NOMO-1 treated with DMSO at 0.1 percent for 48 hours (cell line): ENCODE measurements around the gene NFATC1.

Experiments
- DNase-seq: peaks from one replicate; lab custom pipeline; 2025; ENCODE audit not compliant: unreplicated experiment; lab: John Stamatoyannopoulos, UW

NFATC1 gene

DNA sequence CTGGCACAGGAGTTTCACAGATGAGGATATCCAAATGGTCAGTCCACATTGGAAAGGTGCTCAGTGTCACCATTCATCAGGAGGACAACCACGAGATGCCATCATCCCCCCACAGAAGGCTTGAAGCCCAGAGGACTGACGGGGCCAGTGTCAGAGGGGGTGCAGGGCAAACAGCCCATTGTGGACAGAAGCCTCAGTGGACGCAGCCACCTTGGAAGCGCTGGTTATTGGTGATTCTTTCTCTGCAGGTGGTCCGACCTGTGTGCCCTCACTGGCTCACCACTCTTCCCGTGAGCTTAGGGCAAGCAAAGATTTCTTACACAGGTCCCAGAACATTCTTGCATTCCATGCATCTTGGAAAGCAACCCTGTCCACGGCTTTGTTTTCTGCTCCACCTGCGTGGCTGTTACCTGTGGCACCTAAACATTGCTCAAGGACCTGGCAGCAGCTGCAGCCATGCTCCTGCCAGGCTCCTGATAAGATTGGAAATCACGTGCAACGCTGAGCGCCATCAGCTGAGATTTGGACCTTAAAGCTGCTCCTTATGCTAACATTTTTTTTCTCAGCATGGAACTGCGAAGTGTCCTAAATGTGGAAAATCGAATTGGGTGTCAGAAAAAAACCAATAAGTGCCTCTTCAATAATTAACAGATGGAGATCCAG lies 172.9 kb downstream of the NFATC1 start:
- no peak for DNase-seq

DNA sequence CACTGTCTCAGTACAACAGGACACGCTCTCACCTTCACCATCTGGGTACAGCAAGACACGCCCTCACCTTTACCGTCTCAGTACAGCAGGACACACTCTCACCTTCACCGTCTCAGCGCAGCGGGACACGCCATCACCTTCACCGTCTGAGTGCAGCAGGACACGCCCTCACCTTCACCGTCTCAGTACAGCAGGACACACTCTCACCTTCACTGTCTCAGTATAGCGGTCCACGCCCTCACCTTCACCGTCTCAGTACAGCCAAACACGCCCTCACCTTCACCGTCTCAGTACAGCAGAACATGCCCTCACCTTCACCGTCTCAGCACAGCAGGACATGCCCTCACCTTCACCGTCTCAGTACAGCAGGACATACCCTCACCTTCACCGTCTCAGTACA lies 174.0 kb downstream of the NFATC1 start:
- DNase-seq, result no peak

DNA sequence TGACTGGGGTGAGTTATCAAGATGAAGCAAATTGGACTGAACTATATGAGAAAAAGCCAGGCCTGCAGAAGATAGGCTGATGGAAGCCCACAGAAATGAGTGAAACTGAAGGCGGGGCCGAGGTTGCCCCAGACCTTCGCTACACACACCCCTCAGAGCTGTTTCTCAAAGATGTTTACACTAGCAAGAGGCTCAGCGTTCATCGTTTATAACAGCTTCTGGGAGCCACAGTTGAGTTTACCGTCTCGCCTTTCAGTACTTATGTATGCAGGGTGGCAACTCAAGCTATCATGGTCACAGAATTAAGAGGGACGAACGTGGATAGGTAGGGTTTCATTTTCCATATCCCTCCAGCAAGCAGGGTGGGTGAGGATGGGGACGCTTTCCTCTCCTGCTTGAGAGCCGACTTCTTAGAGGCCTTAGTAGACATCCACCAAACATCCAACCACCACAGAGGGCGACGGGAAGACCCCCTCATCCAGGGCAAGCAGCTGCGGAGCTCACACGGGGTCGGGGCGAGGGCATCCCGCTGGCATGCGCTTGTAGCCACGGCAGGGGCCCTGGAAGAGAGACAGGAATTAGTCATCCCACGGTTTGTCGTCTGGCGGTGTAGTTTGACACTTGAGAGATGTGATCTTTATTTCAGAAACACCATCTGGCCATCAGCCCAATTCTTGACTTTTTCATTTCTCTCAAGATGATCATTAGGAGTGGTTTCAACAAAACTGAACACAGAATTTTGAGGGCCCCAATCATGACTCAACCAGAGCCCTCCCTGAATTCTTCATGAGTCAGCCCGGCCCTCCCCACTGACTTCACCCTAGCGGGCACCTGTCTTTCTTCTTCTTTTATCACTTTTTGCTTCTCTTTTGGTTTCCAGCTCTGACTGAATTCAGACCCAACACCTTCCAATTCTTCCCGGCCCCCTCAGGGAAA lies 174.8 kb downstream of the NFATC1 start:
- DNase-seq, result peak; percentile 86

DNA sequence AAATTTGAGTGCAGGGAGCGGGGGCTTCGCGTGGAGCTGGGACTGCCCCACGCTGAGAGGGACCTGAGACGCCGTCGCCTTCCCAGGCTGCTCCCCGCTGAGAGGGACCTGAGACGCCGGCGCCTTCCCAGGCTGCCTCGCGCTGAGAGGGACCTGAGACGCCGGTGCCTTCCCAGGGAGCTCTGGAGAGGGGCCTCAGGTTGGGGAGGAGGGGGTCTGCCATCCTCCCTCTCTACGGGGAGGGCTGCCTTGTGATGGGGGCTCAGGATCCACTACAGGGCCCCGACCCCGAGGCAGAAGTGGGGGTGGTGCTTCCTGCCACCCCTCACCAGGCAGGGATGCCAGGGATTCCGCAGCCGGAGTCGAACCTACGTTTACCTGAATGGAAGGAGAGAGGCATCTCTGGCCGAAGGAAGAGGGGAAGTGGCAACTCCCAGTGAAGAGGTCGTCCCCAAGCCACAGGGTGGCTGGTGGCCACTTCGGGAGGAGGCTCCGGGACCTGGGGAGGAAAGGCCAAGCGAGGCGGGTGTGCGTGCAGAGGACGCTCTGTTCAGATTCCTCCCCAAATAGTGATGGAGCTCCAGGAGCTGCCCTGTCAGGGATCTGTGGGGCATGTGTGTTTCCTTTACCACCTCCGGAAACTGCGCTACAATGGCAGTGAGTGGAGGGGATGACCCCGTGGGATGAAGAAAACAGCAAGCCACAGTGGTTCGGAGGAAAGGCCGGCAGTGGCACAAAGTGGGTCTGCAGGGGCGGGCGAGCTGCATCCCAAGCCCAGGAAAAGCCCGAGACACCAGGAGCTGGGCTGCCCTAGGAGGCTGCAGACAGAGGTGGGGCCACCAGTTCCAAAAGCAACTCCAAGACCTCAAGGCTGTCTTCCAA lies 175.7 kb downstream of the NFATC1 start:
- DNase-seq, result no peak

DNA sequence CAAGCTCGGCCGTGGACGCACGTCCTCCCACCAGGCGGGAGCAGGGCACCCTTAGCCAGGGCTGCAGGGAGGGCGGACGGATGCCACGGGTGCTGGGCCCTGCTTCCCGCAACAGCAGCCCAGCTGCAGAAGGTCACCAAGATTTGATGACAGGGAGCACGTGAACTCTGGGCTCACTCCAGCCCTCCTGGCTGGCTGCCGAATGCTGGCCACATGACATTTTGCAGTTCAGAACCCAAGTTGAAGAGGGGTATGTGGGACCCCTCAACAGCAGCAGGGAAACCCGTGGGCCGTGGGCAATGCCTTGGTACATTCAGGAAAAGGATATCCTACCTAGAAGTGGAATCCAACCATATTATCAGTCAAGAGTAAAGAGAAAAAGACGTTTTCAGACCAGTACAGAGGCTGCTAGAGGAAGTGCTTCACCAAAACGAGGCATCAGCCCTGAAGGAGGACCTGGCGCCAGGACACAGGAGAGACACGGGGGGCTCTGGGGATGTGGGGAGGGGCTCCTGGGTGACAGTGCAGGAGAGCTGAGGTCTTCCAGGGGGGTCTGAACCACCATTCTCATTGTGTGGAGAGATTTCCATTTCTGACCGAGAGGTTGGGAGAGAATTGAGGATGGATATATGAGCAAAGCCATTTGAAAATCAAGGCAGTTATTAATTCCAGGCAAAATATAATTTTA lies 176.5 kb downstream of the NFATC1 start:
- no peak for DNase-seq

DNA sequence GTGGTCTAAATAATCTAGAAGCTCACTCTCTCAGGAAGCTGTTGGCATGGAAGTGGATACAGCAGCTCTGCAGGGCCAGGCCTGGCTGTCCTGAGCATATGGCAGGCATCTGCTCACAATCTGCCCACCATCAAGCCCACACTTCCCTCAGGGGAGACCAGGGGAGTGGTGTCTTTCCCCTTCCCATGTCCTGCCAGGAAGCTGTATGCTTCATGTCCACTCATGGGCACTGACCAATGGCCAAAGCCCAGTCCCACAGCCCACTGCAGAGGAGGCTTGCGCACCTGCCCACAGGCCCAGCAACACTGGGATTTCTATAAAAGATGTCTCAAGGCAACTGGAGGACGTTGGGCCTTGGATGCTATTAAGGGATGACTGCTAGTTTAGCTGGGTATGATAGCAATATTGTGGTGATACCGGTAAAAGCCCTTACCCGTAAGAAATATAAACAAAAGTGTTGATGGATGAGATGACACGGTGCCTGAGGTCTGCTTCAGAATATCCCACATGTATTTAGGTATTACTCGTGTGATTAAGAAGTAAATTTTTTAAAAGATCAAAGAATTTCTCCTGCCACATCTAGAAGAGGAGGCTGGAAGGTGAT lies 177.2 kb downstream of the NFATC1 start:
- DNase-seq, result no peak

DNA sequence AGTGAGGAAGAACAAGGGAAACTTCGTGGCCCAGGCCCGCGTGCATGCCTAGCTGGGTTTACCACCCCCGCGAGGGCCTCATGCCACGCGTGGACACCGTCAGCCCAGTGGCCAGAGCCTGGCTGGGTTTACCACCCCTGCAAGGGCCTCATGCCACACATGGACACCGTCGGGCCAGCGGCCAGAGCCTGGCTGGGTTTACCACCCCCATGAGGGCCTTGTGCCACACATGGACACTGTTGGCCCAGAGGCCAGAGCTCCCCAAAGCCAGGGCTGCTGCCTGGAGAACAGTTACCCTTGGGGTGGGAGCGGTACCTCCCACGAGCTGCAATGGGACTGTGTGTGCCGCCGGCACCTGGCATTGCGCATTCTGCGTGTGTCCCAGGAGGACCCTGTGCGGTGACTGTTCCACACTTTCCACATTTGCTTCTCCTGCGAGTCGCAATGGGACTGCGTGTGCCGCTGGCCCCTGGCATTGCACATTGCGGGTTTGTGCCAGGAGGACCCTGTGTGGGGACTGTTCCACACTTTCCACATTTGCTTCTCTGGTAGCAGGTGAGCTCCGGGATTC lies 178.3 kb downstream of the NFATC1 start:
- no peak for DNase-seq

DNA sequence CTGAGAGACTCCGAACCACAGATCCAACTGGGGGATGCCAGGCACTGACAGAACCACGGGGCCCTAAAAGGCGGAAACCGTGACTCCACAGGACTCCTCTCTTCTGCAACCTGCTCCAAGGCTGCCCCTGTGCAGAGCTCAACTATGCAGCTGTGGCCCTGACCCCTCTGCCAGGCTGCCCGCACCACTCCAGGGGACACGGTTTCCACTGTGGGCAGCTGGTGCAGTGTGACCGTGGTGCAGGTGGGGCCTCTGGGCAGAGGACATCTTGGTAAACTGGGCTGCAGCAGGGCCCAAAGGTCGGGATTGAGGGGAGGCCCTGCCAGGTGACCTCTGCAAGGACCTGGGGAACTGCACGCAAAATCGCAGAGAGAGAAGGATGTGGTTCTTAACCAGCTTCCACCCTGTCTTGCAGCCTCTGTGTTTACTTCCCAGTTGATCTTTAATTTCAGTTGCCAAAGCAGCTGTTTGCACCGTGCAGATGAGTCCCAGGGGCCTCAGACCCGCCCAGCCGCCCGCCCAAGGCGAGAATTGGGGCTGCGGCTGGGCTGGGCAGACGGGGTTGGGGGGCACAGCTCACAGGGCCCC lies 179.3 kb downstream of the NFATC1 start:
- peak; percentile 83 for DNase-seq

DNA sequence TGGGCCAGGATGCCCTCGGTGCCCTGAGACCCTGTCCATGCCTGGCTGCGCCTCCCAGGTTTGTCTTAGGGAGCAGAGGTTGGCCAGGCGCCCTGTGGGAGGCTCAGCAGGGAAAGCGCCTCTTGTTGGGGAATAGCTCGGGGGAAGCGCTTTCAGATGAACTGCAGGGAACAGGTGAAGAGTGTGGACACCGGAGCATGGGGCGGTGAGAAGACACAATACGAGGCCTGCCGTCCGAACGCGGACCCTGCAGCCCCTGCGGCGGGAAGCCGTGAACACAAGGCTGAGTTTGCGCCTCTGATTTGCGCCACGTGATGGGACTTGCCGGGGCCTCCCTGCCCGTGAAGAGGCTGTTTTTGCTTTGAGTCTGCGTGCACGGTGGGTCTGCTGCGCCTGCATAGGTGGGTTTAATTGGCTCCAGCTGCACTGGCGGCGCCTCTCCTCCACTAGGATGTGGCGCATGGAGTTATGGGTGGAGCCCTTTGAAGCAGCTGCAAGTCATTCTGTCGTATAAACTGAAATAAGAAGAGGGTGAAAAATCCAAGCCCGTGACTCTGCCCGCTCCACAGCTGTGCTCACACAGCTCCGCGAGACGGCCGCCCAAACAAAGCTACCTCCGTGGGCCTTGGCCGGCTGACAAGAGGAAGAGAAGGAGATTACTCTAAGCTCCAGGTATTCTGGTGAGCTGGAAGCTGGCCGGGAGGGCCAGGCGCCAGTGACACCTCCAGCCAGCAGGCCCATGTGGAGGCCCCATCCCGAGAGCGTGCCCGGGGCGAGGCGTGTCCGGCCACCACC lies 180.4 kb downstream of the NFATC1 start:
- DNase-seq, result no peak

DNA sequence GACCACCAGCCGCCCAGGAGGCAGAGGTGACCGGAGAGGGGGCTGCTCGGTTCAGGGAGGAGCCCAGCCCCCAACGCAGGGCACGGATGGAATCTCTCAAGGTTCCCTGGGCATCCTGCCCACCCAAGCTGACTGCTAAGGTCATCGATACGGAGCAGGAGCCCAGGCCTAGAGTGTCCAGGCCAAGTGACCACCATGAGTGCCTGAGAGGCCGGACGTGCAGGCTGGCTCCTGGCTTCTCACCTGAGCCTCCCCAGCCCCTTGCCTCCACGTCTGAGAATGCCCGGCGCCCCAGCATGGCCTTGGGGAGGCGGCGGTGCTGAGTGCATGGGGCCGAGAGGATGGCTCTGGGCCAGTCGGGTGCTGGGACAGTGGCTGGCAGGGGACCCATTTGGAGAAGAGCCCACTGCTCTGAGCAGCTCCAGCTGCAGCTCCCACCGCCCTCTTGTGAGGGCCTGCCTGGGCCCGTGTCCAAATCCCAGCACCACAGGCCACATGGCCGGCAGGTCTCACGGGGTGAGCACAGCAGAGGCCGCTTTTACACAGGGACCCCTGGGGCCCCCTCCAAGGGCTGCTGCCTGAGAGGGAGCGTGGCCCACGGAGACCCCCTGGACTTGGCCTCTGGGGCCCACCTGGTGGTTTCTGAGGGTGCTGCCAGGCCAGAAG lies 181.1 kb downstream of the NFATC1 start:
- no peak for DNase-seq

DNA sequence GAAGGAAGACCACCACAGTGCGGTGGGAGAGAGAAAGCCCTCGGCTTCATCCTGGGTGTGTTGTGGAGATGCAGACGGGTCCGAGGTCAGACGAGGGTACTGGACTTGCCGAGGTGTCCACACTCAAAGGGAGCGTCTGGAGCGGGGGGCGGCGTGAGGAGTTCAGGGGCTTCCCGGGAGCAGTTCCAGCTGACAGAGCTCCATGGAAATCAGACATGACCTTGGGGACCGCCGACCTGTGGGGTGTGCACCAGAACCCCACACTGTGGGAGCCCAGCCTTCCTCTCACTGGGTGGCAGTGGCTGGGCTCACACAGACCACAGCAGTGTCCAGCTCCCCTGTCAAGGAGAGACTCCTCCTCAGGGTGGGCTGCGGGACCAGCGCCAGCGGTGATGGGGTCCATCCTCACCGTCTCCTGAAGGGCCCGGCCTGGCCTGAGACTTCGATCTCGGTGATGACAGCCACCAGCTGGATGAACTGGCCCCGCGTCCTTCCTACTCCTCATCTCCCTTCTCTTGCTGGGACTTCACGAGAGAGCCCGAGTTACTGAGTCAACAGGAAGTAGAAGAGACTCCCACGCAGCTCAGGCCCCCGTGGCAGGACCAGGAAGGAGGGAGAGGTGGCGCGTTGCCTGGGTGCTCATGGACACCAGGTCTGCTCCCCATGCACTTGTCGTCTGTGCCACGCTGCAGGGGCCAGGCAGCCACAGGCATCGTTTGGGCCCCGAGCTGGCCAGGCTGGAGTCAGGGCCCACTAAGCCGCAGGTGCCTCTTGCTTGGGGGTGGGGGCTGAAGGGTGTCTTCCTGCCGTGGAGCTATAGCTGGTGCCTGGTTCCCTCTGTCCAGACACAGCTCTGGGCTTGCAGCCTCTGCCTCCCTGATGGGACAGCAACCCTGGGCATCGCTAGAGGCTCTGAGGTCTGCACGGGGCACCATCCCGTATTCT lies 182.0 kb downstream of the NFATC1 start:
- no peak for DNase-seq

DNA sequence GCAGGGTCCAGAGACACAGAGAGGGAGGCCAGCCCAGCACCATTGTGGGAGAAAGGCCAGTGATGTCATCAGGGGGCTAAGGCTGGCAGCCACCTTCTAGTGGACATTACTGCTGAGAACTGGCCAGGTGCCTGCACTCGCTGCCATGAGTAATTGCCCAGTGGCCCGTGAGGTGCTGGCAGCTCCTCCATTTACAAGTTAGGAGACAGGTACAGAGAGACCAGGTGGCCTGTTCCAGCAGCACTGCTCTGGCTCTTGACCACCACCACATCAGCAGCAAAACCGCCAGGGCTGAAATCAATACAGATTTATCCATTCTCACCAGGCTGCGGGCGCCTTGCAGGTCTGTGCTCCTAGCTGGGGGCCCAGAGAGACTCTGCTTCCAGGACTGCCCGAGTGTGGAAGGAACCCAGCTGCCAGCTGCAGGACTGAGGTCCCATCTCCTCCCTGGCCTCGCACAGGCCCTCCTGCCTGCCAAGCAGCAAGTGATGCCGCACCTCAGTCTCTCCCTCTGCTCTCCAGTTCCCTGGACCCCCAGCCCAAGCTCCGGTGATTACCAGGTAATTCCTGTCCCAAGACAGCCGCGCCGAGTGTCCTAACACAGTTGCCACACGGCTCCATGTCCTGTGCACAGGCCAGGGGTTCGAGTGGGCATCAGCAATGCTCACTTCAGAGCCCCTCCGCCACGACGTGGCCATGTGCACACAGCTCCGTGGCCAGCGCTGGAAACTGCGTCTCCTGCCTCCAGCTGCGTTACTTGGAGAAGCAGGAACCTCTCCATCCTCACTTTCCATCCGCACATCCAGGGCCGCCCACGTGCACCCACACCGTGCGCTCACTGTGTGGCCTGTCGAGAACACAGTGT lies 182.9 kb downstream of the NFATC1 start:
- no peak for DNase-seq
